GM18867 (cell line): ENCODE results near the gene LRGUK.
A peak's percentile ranks its signal among the peaks of the same experiment; 100 is the strongest.
"Not testable (repeated sequence)": the region's sequence is repeated elsewhere in the genome, so short reads cannot be mapped to it uniquely, and the experiment has no call there.

Experiments
- ATAC-seq: cut with Tn5 transposase; IDR thresholded peaks from one replicate; pipeline ENCODE4 v1.9.1; 2021; ENCODE audit warnings: mild to moderate bottlenecking, moderate library complexity; ENCODE audit not compliant: unreplicated experiment

Gene LRGUK

DNA sequence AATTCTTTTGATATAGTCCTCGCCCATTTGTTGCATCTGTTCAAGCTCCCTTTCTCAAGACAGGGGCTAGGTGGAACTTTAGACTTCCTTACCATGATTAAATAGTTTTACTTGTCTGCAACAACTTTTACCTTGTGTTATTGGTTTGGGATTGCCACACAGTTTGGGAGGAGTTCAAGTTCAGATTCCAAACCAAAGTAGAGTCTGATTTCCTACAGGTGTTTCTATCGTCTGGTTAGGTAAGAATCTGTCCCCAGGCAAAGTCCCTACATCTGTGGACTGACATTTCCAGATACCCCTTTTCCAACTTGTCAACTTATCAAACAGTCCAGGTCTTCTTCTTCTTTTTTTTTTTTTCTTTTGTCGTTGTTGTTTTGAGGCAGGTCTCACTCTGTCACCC is 93.1 kb downstream of the LRGUK start:
- no peak for ATAC-seq

DNA sequence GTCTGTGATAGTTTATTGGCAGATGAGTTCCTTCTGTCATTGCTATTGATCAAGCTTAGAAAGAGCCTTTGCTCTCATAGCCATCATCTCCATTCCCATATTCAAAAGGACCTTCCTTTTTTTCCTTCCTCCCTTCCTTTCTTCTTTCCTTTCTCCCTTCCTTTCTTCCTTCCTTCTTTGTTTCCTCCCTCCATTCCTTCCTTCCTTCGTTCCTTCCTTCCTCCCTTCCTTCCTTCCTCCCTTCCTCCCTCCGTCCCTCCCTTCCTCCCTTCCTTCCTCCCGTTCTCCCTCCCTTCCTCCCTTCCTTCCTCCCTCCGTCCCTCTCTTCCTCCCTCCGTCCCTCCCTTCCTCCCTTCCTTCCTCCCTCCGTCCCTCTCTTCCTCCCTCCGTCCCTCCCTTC is 104.2 kb downstream of the LRGUK start:
- not testable (repeated sequence) for ATAC-seq

DNA sequence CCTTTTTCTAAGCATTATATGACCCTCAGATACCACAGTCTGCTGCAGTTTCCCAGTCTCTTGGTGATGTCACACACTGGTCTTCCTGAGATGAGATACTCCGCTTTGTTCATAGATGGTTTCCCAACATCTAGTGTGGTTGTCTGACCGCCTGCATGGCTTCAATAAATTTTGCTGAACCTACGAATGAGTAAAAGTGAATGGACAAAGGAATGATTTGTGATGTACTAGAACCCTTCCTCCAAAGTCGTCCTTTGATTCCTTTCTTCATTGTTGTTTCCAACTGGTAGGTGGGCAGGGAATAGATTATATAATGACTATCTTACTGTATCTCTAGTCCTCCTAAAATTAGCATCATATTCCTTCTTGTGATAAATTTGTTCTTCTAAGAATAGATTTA is 107.1 kb downstream of the LRGUK start:
- ATAC-seq = no peak

DNA sequence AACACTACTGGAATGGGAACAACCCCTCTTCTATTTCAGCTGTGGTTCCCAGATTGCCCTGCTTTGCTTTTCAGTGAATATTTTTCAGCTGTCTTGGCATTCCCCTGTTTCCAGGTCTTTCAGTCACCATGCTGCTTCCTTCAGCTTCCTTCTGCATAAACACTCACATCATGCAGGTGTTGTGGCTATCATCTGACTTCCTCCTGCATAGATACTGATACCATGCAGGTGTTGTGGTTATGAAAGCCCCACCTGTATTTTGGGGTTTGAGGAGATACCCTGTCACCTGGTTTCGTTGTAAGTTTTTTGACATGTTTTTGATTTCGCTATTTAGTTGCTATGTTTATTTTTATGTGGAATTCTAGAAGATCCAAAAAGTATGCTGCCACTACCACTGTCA is 118.1 kb downstream of the LRGUK start:
- peak; percentile 79 for ATAC-seq

DNA sequence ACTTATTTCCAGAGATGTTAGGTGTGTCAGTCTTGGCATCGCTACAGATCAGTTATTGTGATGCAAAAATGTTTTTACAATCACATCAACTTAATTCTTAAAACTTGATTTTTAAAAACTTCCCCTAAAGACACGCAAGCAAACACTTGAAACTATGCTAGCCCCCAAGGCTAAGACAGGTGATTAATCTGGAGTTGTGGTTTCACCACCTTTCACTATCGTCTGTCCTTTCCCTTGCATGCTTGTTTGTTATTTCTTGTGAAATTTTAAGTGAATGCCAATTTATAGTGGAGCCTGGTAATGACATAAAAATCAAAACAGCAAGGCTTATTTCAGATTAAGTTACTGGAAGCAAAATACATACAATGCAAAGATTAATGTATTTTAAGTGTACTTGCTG is 119.2 kb downstream of the LRGUK start:
- no peak for ATAC-seq

DNA sequence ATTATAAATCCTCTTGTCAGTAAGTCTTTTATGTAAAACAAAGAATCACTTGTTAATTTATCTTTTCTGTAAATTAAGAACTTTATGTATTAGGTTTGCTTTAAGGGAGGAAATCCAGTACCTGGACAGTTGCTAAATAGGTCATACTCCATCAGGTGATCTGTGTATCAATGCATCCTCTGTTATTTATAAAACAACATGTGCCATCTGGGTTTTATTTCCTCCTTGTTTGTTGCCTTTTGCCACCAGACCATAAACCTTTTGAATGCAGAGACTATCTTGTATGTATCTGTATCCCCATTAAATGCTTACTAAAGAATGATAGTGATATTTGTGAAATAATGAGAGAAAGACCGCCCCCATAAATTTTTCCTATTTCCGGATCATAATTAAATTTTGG is 119.6 kb downstream of the LRGUK start:
- no peak for ATAC-seq

DNA sequence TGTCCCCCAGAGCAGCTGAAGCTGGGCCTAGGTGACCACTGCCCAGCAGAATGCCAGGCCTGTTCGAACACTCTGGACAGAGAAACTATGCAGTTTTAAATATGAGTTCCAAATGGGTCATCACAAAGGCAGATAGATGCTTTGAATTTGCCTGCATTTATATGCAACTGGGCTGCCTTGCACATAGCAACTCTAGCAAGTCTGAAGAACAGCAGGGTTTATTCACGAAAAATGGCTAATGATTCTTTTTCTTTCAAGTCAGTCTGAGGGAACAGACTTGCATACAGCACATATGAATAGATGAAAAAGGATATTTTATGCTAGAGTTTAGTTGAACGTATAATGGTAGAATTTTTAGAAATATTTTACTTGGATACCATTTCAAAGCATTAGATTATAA is 121.1 kb downstream of the LRGUK start:
- no peak for ATAC-seq

DNA sequence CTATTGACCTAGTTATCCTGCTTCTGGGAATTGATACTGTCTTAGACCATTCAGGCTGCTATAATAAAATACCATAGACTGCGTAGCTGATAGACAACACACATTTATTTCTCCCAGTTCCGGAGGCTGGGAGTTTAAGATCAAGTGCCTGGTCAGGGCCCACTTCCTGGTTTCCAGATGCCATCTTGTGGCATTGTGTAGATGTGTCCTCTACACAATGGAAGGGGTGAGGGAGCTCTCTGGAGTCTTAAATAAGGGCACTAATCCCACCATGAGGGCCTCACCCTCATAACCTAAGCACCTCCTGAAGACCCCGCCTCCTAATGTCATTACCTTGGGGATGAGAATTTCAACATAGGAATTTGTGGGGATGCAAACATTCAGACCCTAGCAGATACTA is 127.2 kb downstream of the LRGUK start:
- no peak for ATAC-seq

DNA sequence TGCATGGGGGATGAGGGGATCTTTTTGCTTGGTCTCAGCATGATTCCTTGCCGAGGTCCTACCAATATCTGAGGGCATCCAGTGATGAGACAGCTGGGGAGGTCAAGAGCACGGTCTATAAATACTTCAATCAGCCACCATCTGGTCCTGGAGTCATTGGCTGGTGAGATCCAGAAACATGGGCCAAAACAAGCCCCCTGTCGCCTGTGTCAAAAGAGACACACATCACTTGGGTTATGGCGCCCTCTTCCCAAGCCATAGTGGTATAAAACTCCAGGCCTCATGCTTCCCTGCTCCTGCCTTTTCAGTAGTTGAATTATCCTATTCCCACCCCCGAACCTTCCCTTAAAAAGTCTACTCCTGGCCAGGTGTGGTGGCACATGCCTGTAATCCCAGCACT is 128.7 kb downstream of the LRGUK start:
- ATAC-seq = no peak

DNA sequence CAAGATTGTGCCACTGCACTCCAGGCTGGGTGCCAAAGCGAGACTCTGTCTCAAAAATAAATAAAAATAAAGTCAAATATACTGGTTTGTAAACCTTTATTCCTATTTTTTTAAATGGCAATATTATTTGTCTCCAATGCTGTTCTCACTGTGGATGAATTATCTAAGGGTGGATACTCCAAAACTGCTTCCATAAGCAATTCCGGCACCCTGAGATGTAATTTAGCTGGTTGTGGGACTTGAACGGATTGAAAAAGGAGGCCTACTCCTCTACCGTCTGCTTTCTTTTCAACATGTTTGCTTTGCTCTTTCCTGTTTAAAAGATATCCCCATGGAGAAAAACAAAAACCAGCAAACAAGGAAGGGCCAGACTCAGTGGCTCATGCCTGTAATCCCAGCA is 135.2 kb downstream of the LRGUK start:
- no peak for ATAC-seq

DNA sequence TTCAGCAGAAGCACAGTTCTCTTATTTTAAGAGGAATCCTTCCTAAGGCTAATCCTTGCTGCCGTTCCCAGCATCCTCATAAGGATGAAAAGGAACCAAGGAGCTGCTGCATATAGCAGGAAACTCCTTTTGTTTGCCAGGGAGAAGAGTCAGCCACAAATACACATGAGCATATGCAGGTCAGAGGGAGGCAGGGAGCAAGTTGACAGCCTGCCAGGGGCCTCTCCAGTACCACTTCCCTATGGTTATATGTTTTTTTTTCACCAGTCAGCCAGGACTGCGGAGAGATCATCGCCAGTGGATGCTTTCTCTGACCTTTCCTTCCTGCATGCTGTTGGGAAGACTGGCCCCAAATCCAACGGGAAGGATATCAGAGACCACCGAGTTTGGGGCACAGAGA is 149.8 kb downstream of the LRGUK start:
- ATAC-seq = no peak

DNA sequence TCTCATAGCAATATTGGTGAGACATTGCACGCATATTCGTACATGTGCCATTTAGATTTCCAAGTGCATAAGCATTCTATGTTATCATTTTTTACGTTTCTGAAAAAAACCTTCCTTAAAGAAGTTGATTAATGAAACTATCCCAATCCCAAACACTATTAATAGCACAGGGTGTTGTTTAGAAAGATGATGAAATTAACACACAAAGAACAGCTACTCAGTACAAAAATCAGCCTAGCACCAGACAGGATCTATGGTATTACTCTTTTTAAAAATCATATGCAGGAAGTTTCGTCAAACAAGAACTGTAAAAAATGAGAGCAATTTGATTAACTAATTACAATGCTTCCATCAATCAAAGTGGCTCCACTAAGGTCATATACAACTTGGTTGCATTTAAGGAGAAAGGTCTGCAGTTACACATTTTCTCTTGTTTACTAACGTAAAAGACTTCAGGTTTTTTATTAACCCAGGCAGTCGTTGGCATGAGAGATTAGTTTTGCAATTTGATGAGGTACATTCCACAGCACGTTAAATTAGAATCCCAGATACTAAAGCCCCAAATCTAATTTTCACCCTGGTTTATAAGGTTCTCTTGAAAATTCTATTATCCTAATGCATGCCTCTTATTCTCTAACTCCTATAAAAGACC is 151.5 kb downstream of the LRGUK start:
- ATAC-seq = no peak

DNA sequence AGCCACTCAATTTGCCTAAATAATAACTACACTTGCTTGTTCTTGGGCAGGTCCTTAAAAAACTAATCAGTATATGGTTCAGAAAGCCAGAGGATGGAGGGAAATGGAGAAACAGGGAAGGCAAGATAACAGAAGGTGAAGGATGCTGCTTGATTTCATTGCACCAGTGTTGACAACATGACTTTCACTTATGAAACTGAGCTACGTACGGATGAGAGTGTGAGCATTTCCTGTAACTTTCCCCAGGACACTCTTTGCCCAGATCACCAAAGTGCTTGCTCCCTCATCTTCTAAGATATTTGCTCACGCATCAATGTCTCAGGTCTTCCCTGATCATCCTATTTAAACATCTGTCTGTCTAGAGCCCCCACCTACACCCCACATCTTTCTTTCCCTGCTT is 152.2 kb downstream of the LRGUK start:
- no peak for ATAC-seq

DNA sequence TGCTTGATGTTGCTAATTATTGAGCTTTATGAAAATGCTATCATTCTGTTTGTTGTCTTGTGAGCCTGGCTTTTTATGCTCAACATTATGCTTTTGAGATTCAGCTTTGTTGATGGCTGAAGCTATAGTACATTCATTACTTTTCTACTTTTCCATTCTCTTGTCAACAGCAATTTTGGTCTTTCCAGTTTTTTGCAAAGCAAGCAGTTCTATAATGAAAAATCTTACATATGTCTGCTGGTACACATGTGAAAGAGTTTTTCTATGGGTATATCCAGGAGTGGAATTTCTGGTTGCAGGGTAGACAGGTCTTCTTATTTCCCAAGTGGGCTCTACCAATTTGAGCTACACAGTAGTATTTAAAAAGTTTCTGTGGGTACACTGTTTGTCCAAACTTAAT is 152.8 kb downstream of the LRGUK start:
- no peak for ATAC-seq

DNA sequence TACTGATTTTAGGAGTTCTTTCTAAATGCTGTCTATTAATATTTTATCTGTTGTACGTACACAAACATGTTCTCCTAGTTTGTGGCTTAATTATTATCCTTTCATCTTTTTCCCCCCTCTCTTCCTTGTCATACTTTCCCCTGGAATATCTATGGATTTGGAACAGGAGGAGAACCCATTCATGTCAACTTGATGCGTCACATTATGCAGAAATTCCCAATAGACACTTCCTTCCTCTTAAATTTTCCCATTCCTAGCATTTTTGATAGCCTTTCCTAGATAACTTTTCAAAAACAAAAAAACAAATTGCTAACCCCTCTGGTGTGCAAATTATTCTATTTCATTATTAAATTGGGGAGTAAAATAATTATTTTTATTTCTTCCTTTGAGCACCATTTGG is 153.4 kb downstream of the LRGUK start:
- ATAC-seq = no peak

DNA sequence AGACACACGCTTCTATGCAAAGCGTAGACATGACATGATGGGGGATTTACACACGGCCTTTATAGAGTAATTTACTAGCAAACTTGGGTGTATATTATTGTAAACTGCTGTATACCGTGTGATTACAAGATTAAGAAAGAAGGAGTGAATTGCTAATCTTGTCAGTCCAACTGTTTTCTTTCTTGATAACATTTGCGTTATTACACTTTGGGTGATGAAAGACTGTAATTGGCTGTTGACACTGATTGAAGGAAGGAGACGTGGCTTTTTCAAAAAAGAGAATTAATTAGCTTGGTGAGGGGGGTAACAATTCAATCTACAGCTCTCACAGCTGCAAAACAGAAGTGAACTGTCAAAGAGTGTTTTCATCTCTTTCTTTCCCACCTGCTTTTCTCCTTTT is 156.9 kb downstream of the LRGUK start:
- no peak for ATAC-seq

DNA sequence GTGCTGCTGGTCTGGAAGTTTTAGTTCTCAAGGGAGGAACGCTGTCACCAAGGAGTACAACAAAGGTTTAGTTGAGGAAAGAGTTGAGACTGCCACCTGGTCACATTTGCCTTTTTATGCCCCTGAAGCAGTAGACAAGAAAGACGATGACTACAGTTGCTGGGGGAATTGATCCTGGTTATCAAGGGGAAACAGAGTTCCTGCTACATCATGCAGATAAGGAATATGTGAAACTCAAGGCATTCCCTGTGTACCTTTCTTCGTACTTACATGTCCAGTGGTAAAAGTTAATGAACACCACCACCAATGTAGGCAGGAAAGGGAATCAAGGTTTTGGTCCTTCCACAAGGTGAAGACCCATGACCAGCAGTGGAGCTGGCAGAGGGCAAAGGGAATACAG is 157.8 kb downstream of the LRGUK start:
- ATAC-seq = no peak

DNA sequence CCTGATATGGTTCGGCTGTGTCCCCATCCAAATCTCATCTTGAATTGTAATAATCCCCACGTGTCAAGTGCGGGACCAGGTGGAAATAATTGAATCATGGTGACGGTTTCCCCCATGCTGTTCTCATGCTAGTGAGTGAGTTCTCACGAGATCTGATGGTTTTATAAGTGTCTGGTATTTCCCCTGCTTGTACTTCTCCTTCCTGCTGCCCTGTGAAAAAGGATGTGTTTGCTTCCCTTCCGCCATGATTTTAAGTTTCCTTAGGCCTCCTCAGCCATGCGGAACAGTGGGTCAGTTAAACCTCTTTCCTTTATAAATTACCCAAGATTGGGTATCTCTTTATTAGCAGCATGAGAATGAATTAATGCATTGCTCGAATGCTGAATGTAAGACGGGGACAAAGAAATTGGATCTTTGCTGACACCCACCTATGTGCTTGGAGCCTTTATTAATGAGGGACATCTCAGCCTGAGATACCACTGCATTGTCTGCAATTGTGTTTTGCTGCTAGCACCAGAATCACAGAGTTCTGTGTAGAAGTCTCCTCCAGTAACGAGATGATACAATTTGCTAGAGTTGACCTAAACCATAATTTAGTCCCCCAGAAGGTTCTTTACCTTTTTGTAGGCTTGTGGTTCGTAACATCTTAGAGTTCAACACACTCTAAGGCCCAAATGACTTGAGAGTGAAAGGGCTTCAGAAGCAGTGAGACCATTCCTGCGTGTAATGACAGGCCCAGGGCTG is 160.9 kb downstream of the LRGUK start:
- ATAC-seq = no peak

DNA sequence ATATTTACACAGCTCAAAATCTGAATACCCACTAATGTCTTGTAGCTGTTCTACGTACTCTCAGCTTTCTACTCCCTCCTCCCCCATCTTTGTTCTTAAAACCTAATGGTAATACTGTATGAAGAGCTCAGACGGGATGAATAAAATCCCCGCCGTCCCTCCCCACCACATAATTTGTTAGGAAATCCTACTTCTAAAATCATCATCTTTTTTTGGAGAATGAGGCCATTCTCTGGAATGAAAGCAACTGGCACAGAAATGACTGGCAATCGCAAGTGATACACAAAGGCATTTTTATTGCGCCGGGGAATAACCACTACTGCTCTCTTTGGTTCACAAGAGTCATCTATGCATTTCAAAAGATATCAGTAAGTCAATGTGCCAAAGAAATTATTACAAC is 162.3 kb downstream of the LRGUK start:
- no peak for ATAC-seq

DNA sequence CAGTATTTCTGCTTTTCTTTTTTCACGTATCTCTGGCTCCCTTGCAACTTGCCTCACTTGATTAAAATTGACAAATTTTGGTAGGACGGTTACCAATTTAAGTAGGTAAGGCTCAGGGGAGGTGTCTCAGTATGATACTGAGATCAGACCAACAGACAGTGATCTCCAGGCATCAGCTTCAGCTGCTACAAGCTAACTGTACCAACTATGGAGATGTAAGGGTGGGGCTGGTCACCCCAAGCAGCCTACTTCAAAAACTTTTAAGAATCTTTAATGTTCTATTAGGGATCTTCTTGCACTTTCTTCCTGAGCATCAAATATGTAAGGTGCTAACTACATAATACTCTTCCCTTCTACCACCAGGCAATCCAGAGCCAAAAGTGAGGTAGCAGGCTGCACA is 162.7 kb downstream of the LRGUK start:
- ATAC-seq = no peak

DNA sequence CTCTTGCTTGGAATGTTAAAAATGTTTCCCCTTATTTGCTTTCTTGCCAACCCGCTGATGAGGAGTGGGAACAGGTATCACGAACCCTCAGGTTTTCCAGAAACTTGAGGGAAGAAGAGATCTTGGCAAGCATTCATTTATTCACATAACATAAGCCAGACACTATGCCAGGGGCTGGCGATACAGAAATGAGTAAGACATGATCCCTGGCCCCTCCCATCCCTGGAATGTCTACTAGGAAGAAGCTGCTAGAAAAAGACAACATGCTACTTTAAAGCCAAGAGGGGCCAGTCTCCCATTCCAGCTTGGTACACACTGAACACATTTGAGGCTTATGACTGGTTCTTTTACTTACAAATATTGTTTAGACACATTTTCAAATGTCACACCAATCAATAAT is 163.1 kb downstream of the LRGUK start:
- ATAC-seq = no peak

DNA sequence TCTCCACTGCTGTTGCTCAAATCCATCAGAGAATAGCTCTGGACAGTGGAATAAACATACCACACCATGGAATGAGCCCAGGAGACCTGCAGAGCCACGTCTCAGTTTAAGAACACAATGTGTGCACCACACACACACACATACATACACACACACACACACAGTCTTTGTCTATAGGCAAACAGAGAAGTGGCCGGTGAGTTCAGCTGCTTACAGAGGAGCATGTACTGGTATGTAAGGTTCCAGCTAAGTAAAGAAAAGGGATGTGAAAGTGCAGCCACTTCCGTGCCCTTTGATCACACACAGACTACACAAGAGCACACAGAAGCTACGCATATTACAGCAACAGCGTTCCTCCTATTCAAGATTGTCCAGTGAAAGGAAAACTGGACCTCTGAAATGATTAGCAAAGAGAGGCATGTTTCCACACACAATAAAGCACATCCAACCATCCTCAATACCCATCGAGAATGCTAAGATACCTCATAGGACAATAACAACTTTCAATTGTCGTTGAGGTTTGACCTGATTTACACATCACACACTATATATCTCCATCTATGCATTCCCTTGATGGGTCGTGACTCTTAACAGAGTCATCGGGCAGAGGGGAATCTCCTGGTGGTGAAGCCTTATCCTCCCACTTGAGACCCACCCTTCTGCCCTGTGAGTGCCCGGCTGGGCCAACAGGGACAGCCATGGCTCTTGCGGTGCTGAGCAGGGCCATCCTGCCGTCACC is 166.0 kb downstream of the LRGUK start:
- ATAC-seq = peak; percentile 100
